HepG2 (cell line): ENCODE results near the gene CPXM1. TPM values are rescaled to one million over a fixed set of nuclear protein-coding genes. Genes with fewer than 3 reads are reported as not detected.

Experiments
- ATAC-seq: fragments of 200-7000 bp; cut with Tn5 transposase; 3 replicates; pipeline ENCODE4 v1.9.1; 2020; ENCODE audit warnings: mild to moderate bottlenecking, moderate library complexity
- BruUV-seq: library from RNA; stranded (reverse); fragments of 400-500 nt; replicated peaks from 2 replicates; lab custom pipeline; 2021; lab: Mats Ljungman, UMichigan
- CTCF ChIA-PET: fragments of 300-600 bp; formaldehyde crosslinking; extraction: SDS; loops from one replicate; lab custom pipeline; 2021; ENCODE audit warnings: low total read pairs, inconsistent platforms, low intra/inter-chr PET ratio; lab: Yijun Ruan, JAX
- POLR2A ChIA-PET: fragments of 350-600 bp; sonication (Branson Sonifier 250); formaldehyde crosslinking; loops from one replicate; lab custom pipeline; 2020; ENCODE audit warnings: antibody characterized with exemption, inconsistent platforms; lab: Yijun Ruan, JAX
- DNase-seq: peaks from one replicate; pipeline ENCODE4 v3.0.0-alpha.2; 2015; ENCODE audit warnings: low spot score
- FAIRE-seq: peaks from 3 replicates; lab custom pipeline; 2011; peaks lifted over from hg19 to GRCh38; lab: Jason Lieb, UNC
- H2AFZ ChIP-seq: one replicate; pipeline ENCODE4 v1.6.1; 2011; ENCODE audit warnings: low read length, inconsistent platforms
- H3K27ac ChIP-seq: fragments of 300-600 bp; 3 replicates; pipeline ENCODE4 v1.8.0; 2011; ENCODE audit warnings: mixed run types, mild to moderate bottlenecking, mixed read lengths, low read length, inconsistent platforms; ENCODE audit not compliant: insufficient read depth; ENCODE audit errors: extremely low read length
- H3K27me3 ChIP-seq, 2 experiments: fragments of 200-600 bp in 1 of 2; 2 replicates in 1 of 2; 3 replicates in 1 of 2; pipeline versions ENCODE4 v1.6.0 to v1.8.0; 2011; ENCODE audit warnings: low read length in 2 of 2, mild to moderate bottlenecking in 2 of 2, moderate library complexity in 2 of 2, inconsistent platforms in 1 of 2; ENCODE audit not compliant: insufficient read depth in 2 of 2, control insufficient read depth in 1 of 2
- H3K36me3 ChIP-seq, 2 experiments: fragments of 200-600 bp in 1 of 2; replicated peaks in 1 of 2; 2 replicates in 1 of 2; 3 replicates in 1 of 2; pipeline versions ENCODE4 v1.5.1 to v1.8.0; 2011; ENCODE audit warnings: low read length in 2 of 2, inconsistent platforms in 1 of 2; ENCODE audit not compliant: insufficient read depth in 2 of 2, control insufficient read depth in 1 of 2
- H3K4me1 ChIP-seq: 2 replicates; pipeline ENCODE4 v1.5.1; 2012; ENCODE audit warnings: low read length, inconsistent platforms; ENCODE audit not compliant: insufficient read depth
- H3K4me2 ChIP-seq: 2 replicates; pipeline ENCODE4 v1.6.0; 2011; ENCODE audit warnings: low read depth, low read length, inconsistent platforms
- H3K4me3 ChIP-seq, 3 experiments: fragments of 200-600 bp in 1 of 3; sonication (generic), shearing (Covaris generic) in 1 of 3; replicated peaks in 1 of 3; 2 replicates each; pipeline ENCODE4 v1.5.1; 2011 to 2016; ENCODE audit warnings: low read length in 3 of 3, inconsistent platforms in 2 of 3, low read depth in 2 of 3, mild to moderate bottlenecking in 2 of 3, control low read depth in 1 of 3, mixed read lengths in 1 of 3; ENCODE audit not compliant: insufficient read depth in 1 of 3
- H3K79me2 ChIP-seq: one replicate; pipeline ENCODE4 v1.6.1; 2011; ENCODE audit warnings: low read length, inconsistent platforms; ENCODE audit not compliant: insufficient read depth
- H3K9ac ChIP-seq: 2 replicates; pipeline ENCODE4 v1.6.0; 2011; ENCODE audit warnings: mild to moderate bottlenecking, low read depth, low read length, inconsistent platforms; ENCODE audit not compliant: insufficient read depth
- H3K9me3 ChIP-seq: 2 replicates; pipeline ENCODE4 v1.5.1; 2012; ENCODE audit warnings: mild to moderate bottlenecking, low read length
- H4K20me1 ChIP-seq: 2 replicates; pipeline ENCODE4 v1.6.0; 2011; ENCODE audit warnings: inconsistent platforms, mild to moderate bottlenecking, low read length, moderate library complexity; ENCODE audit not compliant: insufficient read depth
- DRAP1 ChIP-seq: IDR thresholded peaks from 2 replicates; pipeline ENCODE4 v1.6.1; 2016; ENCODE audit warnings: missing genetic modification reagents, missing compliant biosample characterization
- GATAD1 ChIP-seq: IDR thresholded peaks from 2 replicates; pipeline ENCODE4 v1.6.1; 2016; ENCODE audit warnings: missing genetic modification reagents, missing compliant biosample characterization
- KDM2A ChIP-seq: sonication (generic); formaldehyde crosslinking; IDR thresholded peaks from 2 replicates; pipeline ENCODE4 v1.4.0; 2020; ENCODE audit warnings: low read depth, missing genetic modification reagents, borderline replicate concordance
- SMAD9 ChIP-seq: sonication (generic); formaldehyde crosslinking; IDR thresholded peaks from 2 replicates; pipeline ENCODE4 v1.5.1; 2020; ENCODE audit warnings: mild to moderate bottlenecking, missing genetic modification reagents
- SNAI1 ChIP-seq: sonication (generic); formaldehyde crosslinking; IDR thresholded peaks from 2 replicates; pipeline ENCODE4 v1.5.0; 2020; ENCODE audit warnings: mild to moderate bottlenecking, missing genetic modification reagents, borderline replicate concordance
- TBX2 ChIP-seq: sonication (generic); formaldehyde crosslinking; IDR thresholded peaks from 2 replicates; pipeline ENCODE4 v1.5.0; 2020; ENCODE audit warnings: missing genetic modification reagents, mild to moderate bottlenecking, borderline replicate concordance
- ZFP41 ChIP-seq: sonication (generic); formaldehyde crosslinking; IDR thresholded peaks from 2 replicates; pipeline ENCODE4 v1.4.0; 2020; ENCODE audit warnings: mild to moderate bottlenecking, missing genetic modification reagents, borderline replicate concordance
- ZNF704 ChIP-seq: sonication (generic); formaldehyde crosslinking; IDR thresholded peaks from 2 replicates; pipeline ENCODE4 v1.8.1; 2023; ENCODE audit warnings: mild to moderate bottlenecking, inconsistent platforms, moderate library complexity, missing genetic modification reagents, borderline replicate concordance
- ZNF879 ChIP-seq: sonication (generic); formaldehyde crosslinking; IDR thresholded peaks from 2 replicates; pipeline ENCODE4 v1.8.1; 2023; ENCODE audit warnings: missing genetic modification reagents
- WGBS: methylation state at CpG from one replicate; pipeline ENCODE4 v1.1.6; 2017; ENCODE audit warnings: low lambda C conversion rate; 5-methylcytosine and 5-hydroxymethylcytosine counted together
- in situ Hi-C: cut with HindIII; loops from 2 replicates; pipeline ENCODE4 v1.10.0; 2017; ENCODE audit warnings: low pct_unique_long_range_greater_than_20kb; ENCODE audit not compliant: extremely low pct_ligation_motif_present
- intact Hi-C: fragments of 100-400 bp; cut with micrococcal nuclease; formaldehyde crosslinking; loops from one replicate; pipeline ENCODE4 v1.10.0; 2022; ENCODE audit not compliant: unreplicated experiment
- polyA plus RNA-seq, 8 experiments: library from polyadenylated mRNA; depleted of rRNA in 3 of 8; stranded (reverse) in 7 of 8; unstranded in 1 of 8; fragments of >200 nt; fragmentation: Illumina TruSeq in 4 of 8; extraction: Trizol in 4 of 8; gene quantifications; 2 replicates each; pipeline versions ENCODE4 v1.2.1 to v1.2.3, GENCODE V29; 2011 to 2016; ENCODE audit warnings: low read depth in 4 of 8, missing spikeins in 1 of 8, mixed read lengths in 1 of 8; ENCODE audit not compliant: insufficient read depth in 1 of 8
- total RNA-seq, 5 experiments: library from RNA; depleted of rRNA; stranded (reverse); fragments of >200 nt; fragmentation: Illumina TruSeq; extraction: Trizol; gene quantifications; 2 replicates each; pipeline ENCODE4 v1.2.3, GENCODE V29; 2016; ENCODE audit warnings: low read depth in 1 of 5
- TF ChIP-seq, protein P1 (sequence below): sonication (generic); formaldehyde crosslinking; IDR thresholded peaks from 2 replicates; pipeline ENCODE4 v1.9.0; 2022; ENCODE audit warnings: missing genetic modification reagents, mild to moderate bottlenecking, borderline replicate concordance
- TF ChIP-seq, protein P2 (sequence below), 2 experiments: IDR thresholded peaks; 2 replicates each; pipeline ENCODE4 v1.6.1; 2011 to 2012; ENCODE audit warnings: low read length in 2 of 2, borderline replicate concordance in 1 of 2, low read depth in 1 of 2, mild to moderate bottlenecking in 1 of 2, moderate library complexity in 1 of 2

The CPXM1 gene
- total and polyA plus RNA-seq, 2 of the 13 experiments (the other 11 are each of a cell fraction or from before 2014, with no cell fraction given): 0.07 TPM; not detected in 1

DNA sequence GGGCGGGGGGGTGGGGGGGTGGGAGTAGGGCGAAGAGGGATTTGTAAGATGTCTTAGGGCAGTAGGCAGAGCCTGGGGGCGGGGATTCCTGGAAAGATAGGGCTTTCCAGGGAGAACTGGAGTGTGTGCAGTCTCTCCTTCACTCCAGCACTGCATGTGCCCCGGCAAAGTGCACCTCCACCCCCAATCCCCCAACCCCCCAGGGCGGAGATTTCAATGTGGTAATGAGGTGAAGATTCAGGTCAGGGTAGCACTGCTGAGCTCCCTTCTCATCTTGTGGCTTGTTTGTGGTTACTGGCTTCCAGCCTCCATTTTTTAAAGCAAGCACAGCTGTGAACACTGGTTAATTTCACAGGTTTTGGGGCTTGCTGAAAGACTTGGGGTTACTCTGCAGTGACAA lies 21.6 kb upstream of the CPXM1 start:
- WGBS: 5% methylated on average over 5 of the region's 5 CpGs
- peaks cover 13% of the 10 kb centered on the region; the same call in 1 of the 2 replicates for H3K4me1 ChIP-seq
- TF ChIP-seq SMAD9 (CRISPR knock-in tag) (no peak), ZFP41 (CRISPR knock-in tag) (no peak), ZNF879 (no peak), SNAI1 (no peak), KDM2A (CRISPR knock-in tag) (no peak), TBX2 (CRISPR knock-in tag) (no peak), DRAP1 (CRISPR knock-in tag) (no peak), ZNF704 (CRISPR knock-in tag) (no peak), GATAD1 (CRISPR knock-in tag) (no peak)
- TF ChIP-seq, protein P1, sequence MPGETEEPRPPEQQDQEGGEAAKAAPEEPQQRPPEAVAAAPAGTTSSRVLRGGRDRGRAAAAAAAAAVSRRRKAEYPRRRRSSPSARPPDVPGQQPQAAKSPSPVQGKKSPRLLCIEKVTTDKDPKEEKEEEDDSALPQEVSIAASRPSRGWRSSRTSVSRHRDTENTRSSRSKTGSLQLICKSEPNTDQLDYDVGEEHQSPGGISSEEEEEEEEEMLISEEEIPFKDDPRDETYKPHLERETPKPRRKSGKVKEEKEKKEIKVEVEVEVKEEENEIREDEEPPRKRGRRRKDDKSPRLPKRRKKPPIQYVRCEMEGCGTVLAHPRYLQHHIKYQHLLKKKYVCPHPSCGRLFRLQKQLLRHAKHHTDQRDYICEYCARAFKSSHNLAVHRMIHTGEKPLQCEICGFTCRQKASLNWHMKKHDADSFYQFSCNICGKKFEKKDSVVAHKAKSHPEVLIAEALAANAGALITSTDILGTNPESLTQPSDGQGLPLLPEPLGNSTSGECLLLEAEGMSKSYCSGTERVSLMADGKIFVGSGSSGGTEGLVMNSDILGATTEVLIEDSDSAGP (CRISPR knock-in tag): no peak
- TF ChIP-seq, protein P2, sequence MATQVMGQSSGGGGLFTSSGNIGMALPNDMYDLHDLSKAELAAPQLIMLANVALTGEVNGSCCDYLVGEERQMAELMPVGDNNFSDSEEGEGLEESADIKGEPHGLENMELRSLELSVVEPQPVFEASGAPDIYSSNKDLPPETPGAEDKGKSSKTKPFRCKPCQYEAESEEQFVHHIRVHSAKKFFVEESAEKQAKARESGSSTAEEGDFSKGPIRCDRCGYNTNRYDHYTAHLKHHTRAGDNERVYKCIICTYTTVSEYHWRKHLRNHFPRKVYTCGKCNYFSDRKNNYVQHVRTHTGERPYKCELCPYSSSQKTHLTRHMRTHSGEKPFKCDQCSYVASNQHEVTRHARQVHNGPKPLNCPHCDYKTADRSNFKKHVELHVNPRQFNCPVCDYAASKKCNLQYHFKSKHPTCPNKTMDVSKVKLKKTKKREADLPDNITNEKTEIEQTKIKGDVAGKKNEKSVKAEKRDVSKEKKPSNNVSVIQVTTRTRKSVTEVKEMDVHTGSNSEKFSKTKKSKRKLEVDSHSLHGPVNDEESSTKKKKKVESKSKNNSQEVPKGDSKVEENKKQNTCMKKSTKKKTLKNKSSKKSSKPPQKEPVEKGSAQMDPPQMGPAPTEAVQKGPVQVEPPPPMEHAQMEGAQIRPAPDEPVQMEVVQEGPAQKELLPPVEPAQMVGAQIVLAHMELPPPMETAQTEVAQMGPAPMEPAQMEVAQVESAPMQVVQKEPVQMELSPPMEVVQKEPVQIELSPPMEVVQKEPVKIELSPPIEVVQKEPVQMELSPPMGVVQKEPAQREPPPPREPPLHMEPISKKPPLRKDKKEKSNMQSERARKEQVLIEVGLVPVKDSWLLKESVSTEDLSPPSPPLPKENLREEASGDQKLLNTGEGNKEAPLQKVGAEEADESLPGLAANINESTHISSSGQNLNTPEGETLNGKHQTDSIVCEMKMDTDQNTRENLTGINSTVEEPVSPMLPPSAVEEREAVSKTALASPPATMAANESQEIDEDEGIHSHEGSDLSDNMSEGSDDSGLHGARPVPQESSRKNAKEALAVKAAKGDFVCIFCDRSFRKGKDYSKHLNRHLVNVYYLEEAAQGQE (IDR thresholded peaks at IDR 0.05; ENCODE audit: borderline replicate concordance in 1 of 2, low read depth in 1 of 2, low read length in 2 of 2): no peak
- FAIRE-seq: no peak
- ATAC-seq: no peak
- H3K27ac ChIP-seq: no peak overlapping the region
- in situ Hi-C loops: no loop called here
- no TSS peak for BruUV-seq
- H4K20me1 ChIP-seq: no peaks in the 10 kb centered on the region
- intact Hi-C loops: no loop called here
- POLR2A ChIA-PET: no interaction called here
- DNase-seq: no peak
- CTCF ChIA-PET: no interaction called here
- peaks cover 7 to 60% of the 10 kb centered on the region in 2 experiments; a peak in 4 of 5 replicates for H3K27me3 ChIP-seq
- H3K9ac ChIP-seq: no peak overlapping the region
- no peaks in the 10 kb centered on the region for H3K9me3 ChIP-seq
- no peak overlapping the region for H3K4me2 ChIP-seq
- H3K79me2 ChIP-seq: no peaks in the 10 kb centered on the region
- H3K4me3 ChIP-seq: no peak overlapping the region
- H2AFZ ChIP-seq: no peak overlapping the region
- H3K36me3 ChIP-seq: no peaks in the 10 kb centered on the region
